GM06990 (cell line): ENCODE data around the gene BORCS6.
A peak's percentile ranks its signal among the peaks of the same experiment; 100 is the strongest.
"Not testable (repeated sequence)": the region's sequence is repeated elsewhere in the genome, so short reads cannot be mapped to it uniquely, and the experiment has no call there.

Experiments
- DNase-seq: peaks from one replicate; pipeline ENCODE4 v3.0.0-alpha.2; 2011; ENCODE audit not compliant: insufficient read length; ENCODE audit errors: extremely low read depth
- H3K27me3 ChIP-seq: replicated peaks from 2 replicates; pipeline ENCODE4 v1.6.0; 2011; ENCODE audit warnings: low read length; ENCODE audit not compliant: control insufficient read depth, insufficient read depth
- H3K36me3 ChIP-seq: 2 replicates; pipeline ENCODE4 v1.5.1; 2011; ENCODE audit warnings: low read length; ENCODE audit not compliant: control insufficient read depth, insufficient read depth
- H3K4me3 ChIP-seq: replicated peaks from 2 replicates; pipeline ENCODE4 v1.5.1; 2011; ENCODE audit warnings: low read depth, mild to moderate bottlenecking, control low read depth, low read length
- CTCF ChIP-seq: IDR thresholded peaks from 2 replicates; pipeline ENCODE4 v1.5.1; 2011; ENCODE audit warnings: low read length, control low read depth, mild to moderate bottlenecking, inconsistent platforms; ENCODE audit not compliant: insufficient read depth, poor library complexity, severe bottlenecking

BORCS6 gene

GRCh38 chr17:8175795-8176196 is 14.2 kb downstream of the BORCS6 start:
- no peak for TF ChIP-seq CTCF
- Histone ChIP-seq H3K4me3 (peak overlapping the region; percentile 83), H3K27me3 (no peaks in the 10 kb centered on the region), H3K36me3 (no peaks in the 10 kb centered on the region)
- DNase-seq, result no peak

- no peak for DNase-seq
- TF ChIP-seq CTCF, result no peak
- H3K36me3 ChIP-seq, result no peaks in the 10 kb centered on the region
- H3K4me3 ChIP-seq, result peak overlapping the region; percentile 59
- no peaks in the 10 kb centered on the region for H3K27me3 ChIP-seq
Observed at GRCh38 chr17:8173871-8174322, 16.1 kb downstream of the BORCS6 start.

GRCh38 chr17:8173056-8173870 is 16.7 kb downstream of the BORCS6 start:
- TF ChIP-seq CTCF, result no peak
- peak; percentile 86 for DNase-seq
- H3K36me3 ChIP-seq, result no peaks in the 10 kb centered on the region
- no peaks in the 10 kb centered on the region for H3K27me3 ChIP-seq
- H3K4me3 ChIP-seq, result peak overlapping the region; percentile 59

GRCh38 chr17:8170186-8170585 is 19.8 kb downstream of the BORCS6 start:
- DNase-seq, H3K36me3 ChIP-seq, H3K27me3 ChIP-seq, H3K4me3 ChIP-seq: not testable (repeated sequence)

- no peaks in the 10 kb centered on the region for H3K36me3 ChIP-seq
- H3K4me3 ChIP-seq, result no peak overlapping the region
- no peak for TF ChIP-seq CTCF
- DNase-seq, result no peak
- H3K27me3 ChIP-seq, result no peaks in the 10 kb centered on the region
Observed at GRCh38 chr17:8167526-8167925, 22.5 kb downstream of the BORCS6 start.

GRCh38 chr17:8166731-8167130 is 23.2 kb downstream of the BORCS6 start:
- no peak for TF ChIP-seq CTCF
- DNase-seq, result no peak
- Histone ChIP-seq H3K27me3 (no peaks in the 10 kb centered on the region), H3K36me3 (no peaks in the 10 kb centered on the region), H3K4me3 (no peak overlapping the region)
